Stimulated activated naive B cell treated with anti-CD40 and anti-IgM and Interleukin-4, amounts not matched to agents 10 μg/mL and 1 μg/mL and 100 μg/mL, for 72 hours (primary cell): Measurements from ENCODE around the gene MAGEF1.
A peak's percentile ranks its signal among the peaks of the same experiment; 100 is the strongest.

Source experiments
- ATAC-seq, 2 donors: fragments of 150-1000 bp; cut with Tn5 transposase; replicated peaks; 2 replicates each; pipeline ENCODE4 v1.10.0; 2021; ENCODE audit warnings: moderate library complexity in 1 of 2
- DNase-seq: peaks from one replicate; pipeline ENCODE4 v3.0.0; 2021
- H3K27ac Mint-ChIP-seq: one replicate; pipeline ENCODE4 v1.8.0; 2022; ENCODE audit warnings: mild to moderate bottlenecking, mixed read lengths
- H3K27me3 Mint-ChIP-seq, 2 donors: one replicate each; pipeline ENCODE4 v1.8.0; 2022; ENCODE audit warnings: mixed read lengths in 2 of 2
- H3K36me3 Mint-ChIP-seq, 2 donors: one replicate each; pipeline ENCODE4 v1.8.0; 2022; ENCODE audit warnings: mixed read lengths in 2 of 2, mild to moderate bottlenecking in 1 of 2
- H3K4me1 Mint-ChIP-seq, 2 donors: one replicate each; pipeline ENCODE4 v1.8.0; 2022; ENCODE audit warnings: mixed read lengths in 2 of 2, mild to moderate bottlenecking in 1 of 2
- H3K4me3 Mint-ChIP-seq, 2 donors: one replicate each; pipeline ENCODE4 v1.8.0; 2022; ENCODE audit warnings: mild to moderate bottlenecking in 2 of 2, mixed read lengths in 2 of 2, moderate library complexity in 1 of 2
- H3K9me3 Mint-ChIP-seq, 2 donors: one replicate each; pipeline ENCODE4 v1.8.0; 2022; ENCODE audit warnings: mixed read lengths in 2 of 2, mild to moderate bottlenecking in 1 of 2

MAGEF1 gene

GRCh38 chr3:184719709-184720108, 7.8 kb upstream of the MAGEF1 start:
- Mint-ChIP-seq H3K27ac (no peak overlapping the region), H3K4me1 (no peaks in the 10 kb centered on the region), H3K36me3 (no peaks in the 10 kb centered on the region), H3K27me3 (no peaks in the 10 kb centered on the region), H3K9me3 (no peaks in the 10 kb centered on the region), H3K4me3 (no peak overlapping the region)
- DNase-seq (no peak), ATAC-seq (no peak)

GRCh38 chr3:184718431-184718830, 6.6 kb upstream of the MAGEF1 start:
- DNase-seq (no peak), ATAC-seq (no peak)
- Mint-ChIP-seq H3K36me3 (no peaks in the 10 kb centered on the region), H3K27ac (no peak overlapping the region), H3K27me3 (no peaks in the 10 kb centered on the region), H3K4me3 (no peak overlapping the region), H3K9me3 (no peaks in the 10 kb centered on the region), H3K4me1 (no peaks in the 10 kb centered on the region)

GRCh38 chr3:184717399-184717983, 5.6 kb upstream of the MAGEF1 start:
- Mint-ChIP-seq H3K4me3 (no peak overlapping the region), H3K36me3 (no peaks in the 10 kb centered on the region), H3K27me3 (no peaks in the 10 kb centered on the region), H3K4me1 (peaks cover 3% of the 10 kb centered on the region in 2 donors), H3K27ac (no peak overlapping the region), H3K9me3 (no peaks in the 10 kb centered on the region)
- ATAC-seq = no peak
- no peak for DNase-seq

- H3K9me3 Mint-ChIP-seq = no peaks in the 10 kb centered on the region
- no peak overlapping the region for H3K4me3 Mint-ChIP-seq
- peaks cover 9% of the 10 kb centered on the region in 2 donors for H3K4me1 Mint-ChIP-seq
- H3K27me3 Mint-ChIP-seq = no peaks in the 10 kb centered on the region
- no peaks in the 10 kb centered on the region for H3K36me3 Mint-ChIP-seq
- no peak for ATAC-seq
- no peak overlapping the region for H3K27ac Mint-ChIP-seq
- DNase-seq = no peak
Measured at GRCh38 chr3:184716622-184717398, 4.9 kb upstream of the MAGEF1 start.

DNA sequence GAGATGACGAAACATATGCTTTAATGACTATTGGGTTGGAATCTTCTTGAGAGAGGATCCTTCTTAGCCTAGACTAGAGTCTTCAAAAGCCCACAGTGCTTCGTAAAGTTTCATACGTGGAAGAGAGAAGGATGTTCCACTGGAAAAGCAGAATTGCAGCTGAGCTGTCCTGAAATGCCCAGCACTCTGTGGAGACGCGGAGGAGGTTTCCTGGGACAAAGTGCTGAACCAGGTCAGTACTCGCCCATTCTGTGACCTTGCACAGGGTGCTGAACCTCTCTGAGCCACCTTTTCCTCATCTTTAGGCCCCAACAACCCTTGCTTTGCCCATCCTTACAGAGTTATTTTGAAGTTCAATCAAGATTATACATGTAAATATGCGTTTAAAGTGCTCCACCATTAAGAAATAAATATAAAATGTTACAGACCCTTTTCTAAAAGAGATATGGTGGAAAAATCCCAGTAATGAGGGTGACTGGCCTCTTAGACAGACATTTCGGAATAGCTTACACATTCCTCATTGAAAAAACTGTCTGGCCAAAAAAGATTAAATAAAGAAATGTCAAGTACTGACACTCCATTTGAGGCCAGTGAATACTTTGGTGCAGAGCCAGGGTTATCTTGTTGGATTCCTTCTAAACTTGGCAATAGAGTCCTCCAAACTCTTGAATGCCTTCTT, 4.2 kb upstream of the MAGEF1 start:
- no peak overlapping the region for H3K4me3 Mint-ChIP-seq
- H3K9me3 Mint-ChIP-seq = no peaks in the 10 kb centered on the region
- ATAC-seq (no peak), DNase-seq (no peak)
- peaks cover under 1% of the 10 kb centered on the region in 2 donors for H3K36me3 Mint-ChIP-seq
- no peaks in the 10 kb centered on the region for H3K27me3 Mint-ChIP-seq
- peaks cover 9 to 17% of the 10 kb centered on the region in 2 donors for H3K4me1 Mint-ChIP-seq
- no peak overlapping the region for H3K27ac Mint-ChIP-seq

DNA sequence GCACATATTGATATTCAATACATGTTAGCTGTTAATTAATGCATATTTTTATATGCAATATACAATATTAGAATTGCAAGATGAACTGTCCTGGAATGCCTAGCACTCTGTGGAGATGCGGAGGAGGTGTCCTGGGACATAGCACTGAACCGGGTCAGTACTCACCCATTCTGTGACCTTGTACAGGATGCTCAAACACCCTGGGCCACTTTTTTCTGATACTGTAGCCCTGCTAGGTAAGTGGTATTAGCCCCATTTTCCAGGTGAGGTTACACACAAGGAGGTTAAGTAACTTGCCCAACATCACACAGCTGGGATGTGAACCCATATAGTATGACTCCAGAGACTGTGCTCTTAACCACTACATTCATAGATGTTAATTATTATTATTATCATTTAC, 1.7 kb upstream of the MAGEF1 start:
- Mint-ChIP-seq H3K27ac (no peak overlapping the region), H3K4me1 (peaks cover 20 to 34% of the 10 kb centered on the region in 2 donors), H3K9me3 (no peaks in the 10 kb centered on the region), H3K36me3 (peaks cover 11 to 19% of the 10 kb centered on the region in 2 donors), H3K27me3 (no peaks in the 10 kb centered on the region), H3K4me3 (no peak overlapping the region)
- ATAC-seq (no peak), DNase-seq (no peak)

DNA sequence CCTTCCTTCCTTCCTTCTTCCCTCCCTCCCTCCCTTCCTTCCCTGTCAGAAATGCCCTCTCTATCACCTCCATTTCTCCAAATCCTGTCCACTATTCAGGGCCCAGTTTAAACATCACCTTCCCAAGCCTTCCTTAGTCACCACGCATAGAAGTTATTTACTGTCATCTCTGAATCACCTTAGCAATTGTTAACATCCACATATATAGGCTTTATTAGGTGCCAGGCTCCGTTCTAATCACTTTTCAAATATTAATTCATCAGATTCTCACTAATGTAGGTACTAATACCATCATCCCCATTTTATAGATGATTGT, 1.1 kb upstream of the MAGEF1 start:
- Mint-ChIP-seq H3K9me3 (no peaks in the 10 kb centered on the region), H3K27me3 (no peaks in the 10 kb centered on the region), H3K4me1 (peaks cover 20 to 34% of the 10 kb centered on the region in 2 donors), H3K27ac (no peak overlapping the region), H3K36me3 (peaks cover 13 to 23% of the 10 kb centered on the region in 2 donors), H3K4me3 (peak overlapping the region; percentile 17 to 49)
- ATAC-seq = no peak
- DNase-seq = no peak

- DNase-seq (no peak), ATAC-seq (peak; percentile 55 to 67)
- H3K4me1 Mint-ChIP-seq = peaks cover 22 to 36% of the 10 kb centered on the region in 2 donors
- peak overlapping the region; percentile 89 to 94 for H3K4me3 Mint-ChIP-seq
- peak overlapping the region; percentile 91 for H3K27ac Mint-ChIP-seq
- H3K36me3 Mint-ChIP-seq = peaks cover 17 to 26% of the 10 kb centered on the region in 2 donors
- H3K9me3 Mint-ChIP-seq = peaks cover 0 to 2% of the 10 kb centered on the region in 2 donors
- H3K27me3 Mint-ChIP-seq = no peaks in the 10 kb centered on the region
Measured at GRCh38 chr3:184712248-184713039, 580 bp upstream of the MAGEF1 start.

DNA sequence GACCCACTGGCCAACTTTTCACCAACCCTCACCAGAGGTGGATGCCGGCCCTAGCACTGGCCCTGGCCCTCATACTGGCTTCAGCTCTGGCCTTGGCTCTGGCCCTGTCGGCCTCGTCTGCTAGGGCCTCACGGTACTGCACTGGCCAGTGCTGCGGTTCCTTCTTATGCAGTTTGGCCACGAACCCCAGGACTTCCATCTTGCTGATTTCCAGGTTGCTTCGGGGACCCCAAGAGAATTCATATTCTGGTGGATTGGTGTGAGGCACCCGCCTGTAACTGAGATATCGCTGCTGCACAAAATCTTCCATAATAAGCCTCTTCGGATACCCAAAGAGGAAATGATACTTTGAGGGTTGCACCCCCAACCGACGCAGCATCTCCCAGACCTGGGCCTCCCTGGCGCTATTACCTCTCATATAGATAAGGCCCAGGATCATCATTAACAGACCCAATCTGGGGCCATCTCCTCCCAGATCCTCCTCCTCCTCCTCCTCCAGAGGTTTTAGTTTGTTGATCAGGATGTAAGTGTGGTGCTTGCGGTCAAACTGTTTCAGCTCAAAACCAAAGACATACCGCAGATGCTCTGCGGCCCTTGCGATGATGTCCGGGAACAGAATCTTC, 883 bp downstream of the MAGEF1 start:
- Mint-ChIP-seq H3K4me3 (peak overlapping the region; percentile 89 to 94), H3K27me3 (no peaks in the 10 kb centered on the region), H3K36me3 (peaks cover 20 to 40% of the 10 kb centered on the region in 2 donors), H3K4me1 (peaks cover 25 to 41% of the 10 kb centered on the region in 2 donors), H3K27ac (peak overlapping the region; percentile 91), H3K9me3 (peaks cover 0 to 4% of the 10 kb centered on the region in 2 donors)
- DNase-seq = peak; percentile 47
- peak; percentile 77 for ATAC-seq

- no peak overlapping the region for H3K4me3 Mint-ChIP-seq
- no peak for ATAC-seq
Measured at GRCh38 chr3:184703657-184704056, 8.2 kb downstream of the MAGEF1 start.

GRCh38 chr3:184700759-184701158, 11.1 kb downstream of the MAGEF1 start:
- H3K36me3 Mint-ChIP-seq = peaks cover 0 to 7% of the 10 kb centered on the region in 2 donors

More at GRCh38 chr3:184703657-184704056, 8.2 kb downstream of the MAGEF1 start:
- H3K27ac Mint-ChIP-seq = no peak overlapping the region
- no peak for DNase-seq
- peaks cover 0 to 4% of the 10 kb centered on the region in 2 donors for H3K9me3 Mint-ChIP-seq
- peaks cover 9 to 29% of the 10 kb centered on the region in 2 donors for H3K36me3 Mint-ChIP-seq
- H3K27me3 Mint-ChIP-seq = no peaks in the 10 kb centered on the region
- peaks cover 4 to 7% of the 10 kb centered on the region in 2 donors for H3K4me1 Mint-ChIP-seq

GRCh38 chr3:184697845-184698244, 14.0 kb downstream of the MAGEF1 start:
- Mint-ChIP-seq H3K27me3 (peaks cover 5 to 7% of the 10 kb centered on the region in 2 donors), H3K4me3 (no peak overlapping the region), H3K27ac (no peak overlapping the region), H3K4me1 (peaks cover 7 to 8% of the 10 kb centered on the region in 2 donors), H3K36me3 (peaks cover 0 to 7% of the 10 kb centered on the region in 2 donors), H3K9me3 (no peaks in the 10 kb centered on the region)
- DNase-seq = no peak
- no peak for ATAC-seq

More at GRCh38 chr3:184700759-184701158, 11.1 kb downstream of the MAGEF1 start:
- DNase-seq (no peak), ATAC-seq (no peak)
- no peak overlapping the region for H3K4me3 Mint-ChIP-seq
- H3K4me1 Mint-ChIP-seq = no peaks in the 10 kb centered on the region
- H3K27me3 Mint-ChIP-seq = no peaks in the 10 kb centered on the region
- H3K27ac Mint-ChIP-seq = no peak overlapping the region
- H3K9me3 Mint-ChIP-seq = no peaks in the 10 kb centered on the region

DNA sequence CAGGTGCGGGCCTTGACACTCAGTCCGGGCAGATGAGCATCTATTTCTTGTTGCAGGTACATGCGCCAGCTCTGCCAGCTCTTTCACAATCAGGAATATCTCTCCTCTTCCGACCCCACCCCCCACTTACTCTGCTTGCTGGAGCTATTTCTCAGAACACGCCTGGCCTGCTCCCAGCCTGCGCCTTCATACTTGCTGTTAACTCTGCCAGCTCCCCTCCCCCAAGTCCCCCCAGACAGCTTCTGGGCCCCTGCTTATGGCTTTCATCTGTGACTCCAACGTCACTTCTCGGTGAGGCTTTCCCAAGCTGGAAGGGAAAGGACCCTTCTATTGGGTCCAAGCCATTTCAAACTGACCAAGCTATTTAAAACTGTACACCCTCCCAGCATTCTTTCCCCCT, 15.2 kb downstream of the MAGEF1 start:
- no peak for ATAC-seq
- Mint-ChIP-seq H3K4me1 (peaks cover 17 to 19% of the 10 kb centered on the region in 2 donors), H3K36me3 (peaks cover 0 to 4% of the 10 kb centered on the region in 2 donors), H3K4me3 (no peak overlapping the region), H3K27me3 (peaks cover 5 to 7% of the 10 kb centered on the region in 2 donors), H3K27ac (no peak overlapping the region), H3K9me3 (no peaks in the 10 kb centered on the region)
- DNase-seq = no peak

GRCh38 chr3:184694716-184695115, 17.1 kb downstream of the MAGEF1 start:
- Mint-ChIP-seq H3K27ac (no peak overlapping the region), H3K4me1 (peaks cover 34 to 38% of the 10 kb centered on the region in 2 donors), H3K36me3 (peaks cover 0 to 1% of the 10 kb centered on the region in 2 donors), H3K9me3 (no peaks in the 10 kb centered on the region), H3K27me3 (peaks cover 5 to 7% of the 10 kb centered on the region in 2 donors), H3K4me3 (peak overlapping the region in 1 of 2 donors; percentile 24)
- ATAC-seq = no peak
- no peak for DNase-seq
